Vagina (tissue), 2 donors: ENCODE results near the gene RHOT2.

ENCODE experiments used
- POLR2A ChIP-seq, 2 donors: fragments of 450-650 bp; IDR thresholded peaks; one replicate each; pipeline ENCODE4 v1.6.1; 2017; ENCODE audit warnings: antibody characterized with exemption in 2 of 2, mild to moderate bottlenecking in 2 of 2, moderate library complexity in 2 of 2
- TF ChIP-seq, protein P1 (sequence below), 3 experiments: fragments of 450-650 bp in 2 of 3; fragments of 200-600 bp in 1 of 3; sonication (generic) in 1 of 3; IDR thresholded peaks; one replicate each; pipeline ENCODE4 v1.5.1; 2017 to 2019; ENCODE audit warnings: antibody characterized with exemption in 3 of 3, mild to moderate bottlenecking in 2 of 3, moderate library complexity in 2 of 3

GRCh38 chr16:692356-693108 lies 24.6 kb downstream of the RHOT2 start:
- TF ChIP-seq, protein P1, sequence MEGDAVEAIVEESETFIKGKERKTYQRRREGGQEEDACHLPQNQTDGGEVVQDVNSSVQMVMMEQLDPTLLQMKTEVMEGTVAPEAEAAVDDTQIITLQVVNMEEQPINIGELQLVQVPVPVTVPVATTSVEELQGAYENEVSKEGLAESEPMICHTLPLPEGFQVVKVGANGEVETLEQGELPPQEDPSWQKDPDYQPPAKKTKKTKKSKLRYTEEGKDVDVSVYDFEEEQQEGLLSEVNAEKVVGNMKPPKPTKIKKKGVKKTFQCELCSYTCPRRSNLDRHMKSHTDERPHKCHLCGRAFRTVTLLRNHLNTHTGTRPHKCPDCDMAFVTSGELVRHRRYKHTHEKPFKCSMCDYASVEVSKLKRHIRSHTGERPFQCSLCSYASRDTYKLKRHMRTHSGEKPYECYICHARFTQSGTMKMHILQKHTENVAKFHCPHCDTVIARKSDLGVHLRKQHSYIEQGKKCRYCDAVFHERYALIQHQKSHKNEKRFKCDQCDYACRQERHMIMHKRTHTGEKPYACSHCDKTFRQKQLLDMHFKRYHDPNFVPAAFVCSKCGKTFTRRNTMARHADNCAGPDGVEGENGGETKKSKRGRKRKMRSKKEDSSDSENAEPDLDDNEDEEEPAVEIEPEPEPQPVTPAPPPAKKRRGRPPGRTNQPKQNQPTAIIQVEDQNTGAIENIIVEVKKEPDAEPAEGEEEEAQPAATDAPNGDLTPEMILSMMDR (IDR thresholded peaks at IDR 0.05): no peak
- no peak for TF ChIP-seq POLR2A (IDR thresholded peaks at IDR 0.05)
